Esophagus squamous epithelium (tissue), 5 donors: ENCODE results near the gene AASDHPPT. TPM values are rescaled to one million over a fixed set of nuclear protein-coding genes. Genes with fewer than 3 reads are reported as not detected.

Experiments
- DNase-seq: peaks from one replicate; lab custom pipeline; 2025; lab: John Stamatoyannopoulos, UW
- H3K27ac ChIP-seq, 4 donors: fragments of 200-600 bp; sonication (generic); one replicate each; pipeline ENCODE4 v1.5.1; 2016 to 2019; ENCODE audit warnings: mild to moderate bottlenecking in 1 of 4
- H3K27me3 ChIP-seq, 4 donors: fragments of 200-600 bp; sonication (generic); 1 replicate in 3 of 4; 2 replicates in 1 of 4; pipeline versions ENCODE4 v1.5.1 to v1.6.0; 2017 to 2021; ENCODE audit warnings: antibody characterized with exemption in 1 of 4
- H3K36me3 ChIP-seq, 3 donors: fragments of 200-600 bp; sonication (generic); one replicate each; pipeline ENCODE4 v1.5.1; 2016 to 2019
- H3K4me1 ChIP-seq, 3 donors: fragments of 200-600 bp; sonication (generic); one replicate each; pipeline ENCODE4 v1.5.1; 2017 to 2019
- H3K4me3 ChIP-seq, 4 donors: fragments of 200-600 bp; sonication (generic); 1 replicate in 3 of 4; 2 replicates in 1 of 4; pipeline ENCODE4 v1.5.1; 2016 to 2019; ENCODE audit warnings: mild to moderate bottlenecking in 2 of 4, moderate library complexity in 1 of 4
- H3K9me3 ChIP-seq, 3 donors: fragments of 200-600 bp; sonication (generic); one replicate each; pipeline ENCODE4 v1.5.1; 2016 to 2019
- POLR2A ChIP-seq, 4 donors: fragments of 450-650 bp; IDR thresholded peaks; one replicate each; pipeline ENCODE4 v1.6.1; 2017; ENCODE audit warnings: antibody characterized with exemption in 4 of 4, mild to moderate bottlenecking in 4 of 4, moderate library complexity in 3 of 4
- WGBS, 2 donors: methylation state at CpG; one replicate each; pipeline ENCODE4 v1.1.5; 2018; 5-methylcytosine and 5-hydroxymethylcytosine counted together
- intact Hi-C: fragments of 100-400 bp; cut with DNase I; formaldehyde crosslinking; loops from one replicate; pipeline ENCODE4 v1.15.0; 2022
- total RNA-seq, 4 donors: library from RNA; depleted of rRNA; stranded (reverse); fragments of >200 nt; gene quantifications; one replicate each; pipeline ENCODE4 v1.1.0, GENCODE V29; 2016
- TF ChIP-seq, protein P1 (sequence below), 6 experiments: fragments of 450-650 bp in 4 of 6; fragments of 200-600 bp in 2 of 6; sonication (generic) in 2 of 6; IDR thresholded peaks; one replicate each; pipeline ENCODE4 v1.5.1; 2016 to 2019; ENCODE audit warnings: antibody characterized with exemption in 6 of 6, mild to moderate bottlenecking in 4 of 6, moderate library complexity in 4 of 6
- donor health status: DM: yes; HTN: yes; CAD: no.

The AASDHPPT gene
- total RNA-seq, 4 donors from 2014 or later = 21.7 to 41.6 (median 33.1) TPM

DNA sequence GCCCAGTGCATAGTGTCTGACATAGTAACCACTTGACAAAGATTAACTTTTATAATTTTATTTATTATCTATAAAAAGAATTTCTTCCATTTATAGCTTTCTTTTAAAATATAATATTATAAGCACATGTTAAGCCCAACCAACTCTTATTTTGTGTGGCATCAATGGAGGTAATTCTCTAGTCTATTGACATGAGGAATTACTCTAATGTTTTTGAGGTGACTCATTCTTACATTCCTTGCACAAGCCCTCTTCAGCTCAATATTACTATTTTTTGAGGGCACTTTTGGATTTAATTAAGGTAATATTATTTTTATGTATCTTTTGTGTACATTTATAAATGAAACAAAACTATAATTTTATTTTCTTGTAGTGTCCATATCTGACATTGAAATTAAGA is 59.6 kb downstream of the AASDHPPT start:
- intact Hi-C loops = no loop called here
- no peak for TF ChIP-seq POLR2A (IDR thresholded peaks at IDR 0.05)
- TF ChIP-seq, protein P1, sequence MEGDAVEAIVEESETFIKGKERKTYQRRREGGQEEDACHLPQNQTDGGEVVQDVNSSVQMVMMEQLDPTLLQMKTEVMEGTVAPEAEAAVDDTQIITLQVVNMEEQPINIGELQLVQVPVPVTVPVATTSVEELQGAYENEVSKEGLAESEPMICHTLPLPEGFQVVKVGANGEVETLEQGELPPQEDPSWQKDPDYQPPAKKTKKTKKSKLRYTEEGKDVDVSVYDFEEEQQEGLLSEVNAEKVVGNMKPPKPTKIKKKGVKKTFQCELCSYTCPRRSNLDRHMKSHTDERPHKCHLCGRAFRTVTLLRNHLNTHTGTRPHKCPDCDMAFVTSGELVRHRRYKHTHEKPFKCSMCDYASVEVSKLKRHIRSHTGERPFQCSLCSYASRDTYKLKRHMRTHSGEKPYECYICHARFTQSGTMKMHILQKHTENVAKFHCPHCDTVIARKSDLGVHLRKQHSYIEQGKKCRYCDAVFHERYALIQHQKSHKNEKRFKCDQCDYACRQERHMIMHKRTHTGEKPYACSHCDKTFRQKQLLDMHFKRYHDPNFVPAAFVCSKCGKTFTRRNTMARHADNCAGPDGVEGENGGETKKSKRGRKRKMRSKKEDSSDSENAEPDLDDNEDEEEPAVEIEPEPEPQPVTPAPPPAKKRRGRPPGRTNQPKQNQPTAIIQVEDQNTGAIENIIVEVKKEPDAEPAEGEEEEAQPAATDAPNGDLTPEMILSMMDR (IDR thresholded peaks at IDR 0.05) = no peak
- DNase-seq = no peak

GRCh38 chr11:106137758-106138157 is 60.3 kb downstream of the AASDHPPT start:
- H3K4me3 ChIP-seq = no peak overlapping the region
- 79 to 90% methylated on average over 1 of the region's 1 CpG for WGBS, 2 donors
- no peaks in the 10 kb centered on the region for H3K4me1 ChIP-seq
- intact Hi-C loops = no loop called here
- no peaks in the 10 kb centered on the region for H3K36me3 ChIP-seq
- DNase-seq = no peak
- H3K9me3 ChIP-seq = no peaks in the 10 kb centered on the region
- no peaks in the 10 kb centered on the region for H3K27me3 ChIP-seq
- TF ChIP-seq POLR2A (IDR thresholded peaks at IDR 0.05) = no peak
- TF ChIP-seq, protein P1 (IDR thresholded peaks at IDR 0.05) = no peak
- no peak overlapping the region for H3K27ac ChIP-seq

More for the DNA sequence above, 59.6 kb downstream of the AASDHPPT start:
- Histone ChIP-seq H3K27me3 (no peaks in the 10 kb centered on the region), H3K27ac (no peak overlapping the region), H3K36me3 (no peaks in the 10 kb centered on the region), H3K9me3 (no peaks in the 10 kb centered on the region), H3K4me3 (no peak overlapping the region), H3K4me1 (no peaks in the 10 kb centered on the region)

Other genes starting within 250 kb of the AASDHPPT start
- 10 to 100 TPM in 1 of 4 donors, 1 to 10 TPM in 3; 3.0 to 13.5 (median 6.7) TPM for gene MSANTD4, start 55.4 kb upstream of the AASDHPPT start, total RNA-seq
- 1 to 10 TPM in 3 of 4 donors, under 1 TPM in 1; 0.70 to 5.5 (median 2.4) TPM for gene KBTBD3, start 315 bp upstream of the AASDHPPT start, total RNA-seq